PC-9 (cell line): ENCODE data around the gene ARMC6.

ENCODE experiments used
- EZH2 ChIP-seq: fragments of 200-600 bp; sonication (generic); IDR thresholded peaks from 2 replicates; pipeline ENCODE4 v1.8.0; 2017; ENCODE audit warnings: antibody characterized with exemption, low read depth
- TF ChIP-seq, protein P1 (sequence below): fragments of 200-600 bp; sonication (generic); conservative IDR thresholded peaks from 2 replicates; pipeline ENCODE4 v1.6.1; 2017; ENCODE audit warnings: mixed run types, antibody characterized with exemption, mild to moderate bottlenecking, moderate library complexity

DNA sequence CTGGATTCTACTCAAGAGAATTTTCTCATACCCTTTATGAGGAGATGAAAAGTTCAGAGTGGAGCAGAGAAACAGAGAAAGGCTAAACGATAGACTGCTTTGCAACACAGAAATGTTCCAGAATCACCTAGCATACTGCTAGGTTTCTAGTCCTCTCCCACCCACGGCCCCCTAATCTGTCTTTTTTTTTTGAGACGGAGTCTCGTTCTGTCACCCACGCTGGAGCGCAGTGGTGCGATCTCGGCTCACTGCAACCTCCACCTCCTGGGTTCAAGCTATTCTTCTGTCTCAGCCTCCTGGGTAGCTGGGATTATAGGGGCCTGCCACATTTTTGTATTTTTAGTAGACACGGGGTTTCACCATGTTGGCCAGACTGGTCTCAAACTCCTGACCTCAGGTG lies 4.9 kb upstream of the ARMC6 start:
- TF ChIP-seq, protein P1, sequence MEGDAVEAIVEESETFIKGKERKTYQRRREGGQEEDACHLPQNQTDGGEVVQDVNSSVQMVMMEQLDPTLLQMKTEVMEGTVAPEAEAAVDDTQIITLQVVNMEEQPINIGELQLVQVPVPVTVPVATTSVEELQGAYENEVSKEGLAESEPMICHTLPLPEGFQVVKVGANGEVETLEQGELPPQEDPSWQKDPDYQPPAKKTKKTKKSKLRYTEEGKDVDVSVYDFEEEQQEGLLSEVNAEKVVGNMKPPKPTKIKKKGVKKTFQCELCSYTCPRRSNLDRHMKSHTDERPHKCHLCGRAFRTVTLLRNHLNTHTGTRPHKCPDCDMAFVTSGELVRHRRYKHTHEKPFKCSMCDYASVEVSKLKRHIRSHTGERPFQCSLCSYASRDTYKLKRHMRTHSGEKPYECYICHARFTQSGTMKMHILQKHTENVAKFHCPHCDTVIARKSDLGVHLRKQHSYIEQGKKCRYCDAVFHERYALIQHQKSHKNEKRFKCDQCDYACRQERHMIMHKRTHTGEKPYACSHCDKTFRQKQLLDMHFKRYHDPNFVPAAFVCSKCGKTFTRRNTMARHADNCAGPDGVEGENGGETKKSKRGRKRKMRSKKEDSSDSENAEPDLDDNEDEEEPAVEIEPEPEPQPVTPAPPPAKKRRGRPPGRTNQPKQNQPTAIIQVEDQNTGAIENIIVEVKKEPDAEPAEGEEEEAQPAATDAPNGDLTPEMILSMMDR: no peak
- TF ChIP-seq EZH2: no peak
